Colonic mucosa (tissue), 4 donors: ENCODE results near the gene SHD. TPM values are rescaled to one million over a fixed set of nuclear protein-coding genes. Genes with fewer than 3 reads are reported as not detected.
"Not testable (repeated sequence)": the region's sequence is repeated elsewhere in the genome, so short reads cannot be mapped to it uniquely, and the experiment has no call there.

Source experiments
- DNase-seq: peaks from one replicate; pipeline ENCODE4 v3.0.0-alpha.2; 2020
- H3K27ac ChIP-seq: fragments of 200-600 bp; one replicate; pipeline ENCODE4 v1.8.0; 2021
- H3K27me3 ChIP-seq: fragments of 200-600 bp; one replicate; pipeline ENCODE4 v1.8.0; 2021
- H3K36me3 ChIP-seq: fragments of 200-600 bp; one replicate; pipeline ENCODE4 v1.8.0; 2021
- H3K4me1 ChIP-seq: fragments of 200-600 bp; one replicate; pipeline ENCODE4 v1.8.0; 2021; ENCODE audit warnings: mild to moderate bottlenecking
- H3K4me3 ChIP-seq: fragments of 200-600 bp; one replicate; pipeline ENCODE4 v1.8.0; 2021
- H3K9ac ChIP-seq, 2 donors: one replicate each; pipeline ENCODE4 v1.7.0; 2013; ENCODE audit warnings: control low read depth in 2 of 2, low read depth in 2 of 2, low read length in 2 of 2
- H3K9me3 ChIP-seq: fragments of 200-600 bp; one replicate; pipeline ENCODE4 v1.8.0; 2021
- intact Hi-C: fragments of 100-400 bp; cut with DNase I; formaldehyde crosslinking; loops from one replicate; pipeline ENCODE4 v1.14.1; 2022
- total RNA-seq, 2 donors: library from RNA; stranded (reverse); fragmentation: NEBNext Ultra II Directional in 1 of 2; extraction: Animal tissue kit (Norgen Biotek cat#: 25700) in 1 of 2; gene quantifications; one replicate each; pipeline ENCODE4 v1.2.1, GENCODE V29; 2021
- TF ChIP-seq, protein P1 (sequence below): fragments of 200-600 bp; IDR thresholded peaks from one replicate; pipeline ENCODE4 v1.8.0; 2022; ENCODE audit warnings: antibody characterized with exemption, mild to moderate bottlenecking
- donor health status: healthy.
- donor health status: DM: no; HTN: no; CAD: no.
- donor health status: DM: no; HTN: no; CAD: no.

SHD gene, protein sequence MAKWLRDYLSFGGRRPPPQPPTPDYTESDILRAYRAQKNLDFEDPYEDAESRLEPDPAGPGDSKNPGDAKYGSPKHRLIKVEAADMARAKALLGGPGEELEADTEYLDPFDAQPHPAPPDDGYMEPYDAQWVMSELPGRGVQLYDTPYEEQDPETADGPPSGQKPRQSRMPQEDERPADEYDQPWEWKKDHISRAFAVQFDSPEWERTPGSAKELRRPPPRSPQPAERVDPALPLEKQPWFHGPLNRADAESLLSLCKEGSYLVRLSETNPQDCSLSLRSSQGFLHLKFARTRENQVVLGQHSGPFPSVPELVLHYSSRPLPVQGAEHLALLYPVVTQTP
- total RNA-seq: 10 to 100 TPM; 16.8 to 19.3 TPM

DNA sequence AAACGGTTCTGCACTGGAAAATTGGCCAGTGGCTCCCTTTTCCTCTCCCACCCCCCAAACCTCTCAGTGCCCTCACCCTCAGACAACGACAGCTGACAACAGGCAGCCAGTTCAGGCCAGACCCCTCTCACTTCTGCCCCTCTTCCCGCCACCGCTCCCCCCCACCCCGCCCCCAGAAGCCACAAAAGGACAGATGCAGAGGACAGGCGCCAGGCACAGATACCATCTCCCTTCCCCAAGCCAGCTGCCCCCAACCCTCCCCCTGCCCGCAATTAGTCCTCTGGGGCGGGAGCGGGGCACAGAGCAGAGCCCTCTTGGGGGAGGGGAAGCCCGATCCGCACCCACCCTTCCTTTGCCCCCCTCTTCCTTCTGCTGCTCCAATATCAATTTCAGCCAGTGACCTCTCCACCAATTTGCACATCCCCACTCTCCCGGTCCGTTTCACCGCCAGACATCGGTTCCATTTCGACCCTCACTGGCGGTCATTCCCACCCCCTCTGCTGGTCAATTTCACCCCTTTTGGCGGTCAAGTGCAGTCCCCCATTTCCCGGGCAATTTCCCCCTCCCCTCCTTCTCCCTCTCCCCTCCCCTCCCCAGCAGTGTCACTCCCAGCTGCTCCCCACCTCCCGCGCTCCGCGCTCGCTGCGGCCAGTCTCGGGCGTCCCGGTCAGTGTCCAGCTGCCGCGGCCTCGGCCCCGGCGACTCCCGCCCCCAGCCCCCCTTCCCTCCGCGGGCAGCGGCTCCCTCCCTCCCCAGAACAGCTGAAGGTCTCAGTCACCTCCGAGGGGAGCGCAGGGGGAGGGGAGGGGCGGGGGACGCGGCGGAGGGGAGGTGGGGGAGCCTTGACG, at the start of gene SHD:
Gene SHD (plus strand): TSS at position 848 of the 848 bp plus-strand sequence. CDS start 798 bp downstream, outside the sequence.
- DNase-seq: no peak
- peaks cover 9% of the 10 kb centered on the region for H3K4me1 ChIP-seq
- H3K36me3 ChIP-seq: no peaks in the 10 kb centered on the region
- TF ChIP-seq, protein P1, sequence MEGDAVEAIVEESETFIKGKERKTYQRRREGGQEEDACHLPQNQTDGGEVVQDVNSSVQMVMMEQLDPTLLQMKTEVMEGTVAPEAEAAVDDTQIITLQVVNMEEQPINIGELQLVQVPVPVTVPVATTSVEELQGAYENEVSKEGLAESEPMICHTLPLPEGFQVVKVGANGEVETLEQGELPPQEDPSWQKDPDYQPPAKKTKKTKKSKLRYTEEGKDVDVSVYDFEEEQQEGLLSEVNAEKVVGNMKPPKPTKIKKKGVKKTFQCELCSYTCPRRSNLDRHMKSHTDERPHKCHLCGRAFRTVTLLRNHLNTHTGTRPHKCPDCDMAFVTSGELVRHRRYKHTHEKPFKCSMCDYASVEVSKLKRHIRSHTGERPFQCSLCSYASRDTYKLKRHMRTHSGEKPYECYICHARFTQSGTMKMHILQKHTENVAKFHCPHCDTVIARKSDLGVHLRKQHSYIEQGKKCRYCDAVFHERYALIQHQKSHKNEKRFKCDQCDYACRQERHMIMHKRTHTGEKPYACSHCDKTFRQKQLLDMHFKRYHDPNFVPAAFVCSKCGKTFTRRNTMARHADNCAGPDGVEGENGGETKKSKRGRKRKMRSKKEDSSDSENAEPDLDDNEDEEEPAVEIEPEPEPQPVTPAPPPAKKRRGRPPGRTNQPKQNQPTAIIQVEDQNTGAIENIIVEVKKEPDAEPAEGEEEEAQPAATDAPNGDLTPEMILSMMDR: no peak
- no peaks in the 10 kb centered on the region for H3K9me3 ChIP-seq
- peaks cover 23% of the 10 kb centered on the region for H3K27me3 ChIP-seq
- peak within 1 kb of the TSS; percentile 16 for H3K4me3 ChIP-seq
- intact Hi-C loops: no loop called here
- no peak within 1 kb of the TSS for H3K27ac ChIP-seq
- H3K9ac ChIP-seq: no peak within 1 kb of the TSS

DNA sequence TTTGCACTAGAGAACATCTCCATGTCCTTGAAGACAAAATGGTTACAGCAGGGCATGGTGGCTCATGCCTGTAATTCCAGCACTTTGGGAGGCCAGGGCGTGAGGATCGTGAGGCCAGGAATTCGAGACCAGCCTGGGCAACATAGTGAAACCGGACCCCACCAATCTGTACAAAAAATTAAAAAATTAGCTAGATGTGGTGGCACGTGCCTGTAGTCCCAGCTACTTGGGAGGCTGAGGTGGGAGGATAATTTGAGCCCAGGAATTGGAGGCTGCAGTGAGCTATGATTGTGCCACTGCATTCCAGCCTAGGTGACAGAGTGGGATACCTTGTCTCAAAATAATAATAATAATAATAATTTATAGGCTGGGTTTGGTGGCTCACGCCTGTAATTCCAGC, 48.8 kb upstream of the SHD start:
- H3K27ac ChIP-seq, H3K9ac ChIP-seq, intact Hi-C loops, H3K4me1 ChIP-seq, DNase-seq, H3K4me3 ChIP-seq, H3K27me3 ChIP-seq, H3K36me3 ChIP-seq, H3K9me3 ChIP-seq: not testable (repeated sequence)

DNA sequence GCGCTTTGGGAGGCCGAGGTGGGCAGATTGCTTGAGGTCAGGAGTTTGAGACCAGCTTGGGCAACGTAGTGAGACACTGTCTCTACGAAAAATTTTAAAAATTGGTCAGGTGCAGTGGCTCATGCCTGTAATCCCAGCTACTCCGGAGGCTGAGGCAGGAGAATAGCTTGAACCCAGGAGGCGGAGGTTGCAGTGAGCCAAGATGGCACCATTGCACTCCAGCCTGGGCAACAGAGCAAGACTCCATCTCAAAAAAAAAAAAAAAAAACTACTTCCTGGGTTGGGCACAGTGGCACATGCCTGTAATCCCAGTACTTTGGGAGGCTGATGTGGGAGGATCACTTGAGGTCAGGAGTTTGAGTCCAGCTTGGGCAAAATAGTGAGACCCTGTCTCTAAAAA, 47.5 kb upstream of the SHD start:
- not testable (repeated sequence) for H3K4me3 ChIP-seq, H3K36me3 ChIP-seq, H3K27me3 ChIP-seq

DNA sequence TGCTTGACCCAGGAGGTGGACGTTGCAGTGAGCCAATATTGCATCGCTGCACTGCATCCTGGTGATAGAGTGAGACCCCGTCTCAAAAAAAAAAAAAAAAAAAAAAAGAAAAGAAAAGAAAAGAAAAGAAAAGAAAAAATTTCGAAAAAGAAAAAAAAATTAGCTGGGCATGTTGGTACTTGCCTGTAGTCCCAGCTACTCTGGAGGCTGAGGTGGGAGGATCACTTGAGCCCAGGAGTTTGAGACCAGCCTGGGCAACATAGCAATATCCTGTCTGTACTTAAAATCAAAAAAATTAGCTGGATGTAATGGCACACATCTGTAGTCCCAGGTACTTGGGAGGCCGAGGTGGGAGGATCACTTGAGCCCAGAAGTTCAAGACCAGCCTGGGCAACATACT, 46.9 kb upstream of the SHD start:
- intact Hi-C loops, H3K27ac ChIP-seq, H3K9ac ChIP-seq, H3K9me3 ChIP-seq, H3K36me3 ChIP-seq, H3K4me3 ChIP-seq, H3K27me3 ChIP-seq, H3K4me1 ChIP-seq, DNase-seq: not testable (repeated sequence)

More for the DNA sequence above, 47.5 kb upstream of the SHD start:
- H3K9me3 ChIP-seq, H3K27ac ChIP-seq, H3K4me1 ChIP-seq, DNase-seq, intact Hi-C loops, H3K9ac ChIP-seq: not testable (repeated sequence)

DNA sequence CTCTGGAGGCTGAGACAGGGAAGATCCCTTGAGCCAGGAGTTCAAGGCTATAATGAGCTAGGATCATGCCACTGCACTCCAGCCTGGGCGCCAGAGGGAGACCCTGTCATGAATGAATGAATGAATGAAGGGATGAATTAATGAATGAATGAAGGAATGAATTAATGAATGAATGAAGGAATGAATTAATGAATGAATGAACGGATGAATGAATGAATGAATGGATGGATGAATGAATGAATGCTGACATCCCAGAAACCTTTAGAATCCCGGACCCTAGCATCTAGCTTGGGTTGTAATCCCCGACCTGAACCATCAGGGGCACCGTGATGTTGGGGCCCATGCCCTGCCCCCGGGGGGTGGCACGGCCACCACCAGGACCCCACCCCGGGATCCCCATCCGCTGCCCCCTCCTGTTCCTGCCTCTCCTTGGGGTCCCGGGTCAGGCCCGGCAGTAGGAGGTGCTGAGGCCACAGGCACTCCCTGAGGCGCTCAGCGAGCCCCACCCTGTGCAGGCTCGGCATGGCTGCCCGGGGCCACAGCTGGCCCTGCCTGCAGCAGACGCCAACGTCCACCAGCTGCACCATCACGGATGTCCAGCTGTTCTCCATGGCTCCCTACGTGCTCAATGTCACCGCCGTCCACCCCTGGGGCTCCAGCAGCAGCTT, 46.3 kb upstream of the SHD start:
- Histone ChIP-seq H3K4me1 (no peaks in the 10 kb centered on the region), H3K36me3 (no peaks in the 10 kb centered on the region), H3K9ac (no peak overlapping the region), H3K4me3 (no peak overlapping the region), H3K9me3 (no peaks in the 10 kb centered on the region), H3K27ac (no peak overlapping the region), H3K27me3 (peaks cover 6% of the 10 kb centered on the region)
- intact Hi-C loops: no loop called here
- TF ChIP-seq, protein P1: no peak
- DNase-seq: no peak

DNA sequence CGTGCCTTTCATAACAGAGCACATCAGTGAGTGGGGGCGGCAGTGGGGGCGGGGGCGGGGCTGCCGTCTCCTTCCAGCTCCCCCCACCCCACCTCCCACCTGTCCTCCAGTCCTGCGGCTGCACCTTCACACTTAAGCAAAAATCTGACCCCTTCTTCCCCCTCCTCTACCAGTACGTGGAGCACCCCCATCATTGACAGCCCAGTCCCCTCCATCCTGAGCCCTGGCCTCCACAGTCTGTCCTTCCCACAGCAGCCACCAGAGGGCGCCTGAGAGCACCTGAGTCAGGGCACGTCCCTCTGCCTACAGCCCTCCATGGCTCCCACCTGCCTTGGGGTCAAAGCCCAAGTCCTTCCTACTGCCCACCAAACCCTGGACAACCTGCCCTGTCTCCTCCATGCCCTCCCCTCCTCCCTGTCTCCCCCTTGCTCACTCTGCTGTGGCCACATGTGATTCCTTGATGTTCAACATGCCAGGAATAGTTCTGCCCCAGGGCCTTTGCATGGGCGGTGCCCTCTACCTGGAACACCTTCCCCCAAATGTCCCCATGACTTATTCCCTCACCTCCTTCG, 45.7 kb upstream of the SHD start:
- peak; percentile 53 for DNase-seq
- TF ChIP-seq, protein P1: peak; percentile 40

More for the DNA sequence above, 45.7 kb upstream of the SHD start:
- Histone ChIP-seq H3K36me3 (no peaks in the 10 kb centered on the region), H3K27ac (no peak overlapping the region), H3K9ac (no peak overlapping the region), H3K9me3 (no peaks in the 10 kb centered on the region), H3K4me3 (no peak overlapping the region), H3K27me3 (peaks cover 6% of the 10 kb centered on the region), H3K4me1 (no peaks in the 10 kb centered on the region)
- intact Hi-C loops: no loop called here
